Ishikawa (cell line): ENCODE measurements around the gene ADM2.

Source experiments
- CEBPB ChIP-seq: IDR thresholded peaks from 2 replicates; pipeline ENCODE4 v1.6.1; 2012
- EGR1 ChIP-seq: IDR thresholded peaks from 2 replicates; pipeline ENCODE4 v1.6.1; 2012
- EP300 ChIP-seq: IDR thresholded peaks from 2 replicates; pipeline ENCODE4 v1.6.1; 2012; ENCODE audit warnings: borderline replicate concordance
- FOXM1 ChIP-seq: IDR thresholded peaks from 2 replicates; pipeline ENCODE4 v1.6.1; 2012; ENCODE audit warnings: low read depth, borderline replicate concordance
- NFIC ChIP-seq: IDR thresholded peaks from 2 replicates; pipeline ENCODE4 v1.6.1; 2012
- RAD21 ChIP-seq: IDR thresholded peaks from 2 replicates; pipeline ENCODE4 v1.6.1; 2012; ENCODE audit warnings: low read depth
- REST ChIP-seq: IDR thresholded peaks from 2 replicates; pipeline ENCODE4 v1.6.1; 2012; ENCODE audit warnings: low read depth, mild to moderate bottlenecking
- TCF12 ChIP-seq: IDR thresholded peaks from 2 replicates; pipeline ENCODE4 v1.6.1; 2012; ENCODE audit warnings: low read depth
- TEAD4 ChIP-seq: IDR thresholded peaks from 2 replicates; pipeline ENCODE4 v1.6.1; 2012
- YY1 ChIP-seq: IDR thresholded peaks from 2 replicates; pipeline ENCODE4 v1.6.1; 2012; ENCODE audit warnings: low read depth
- ZBTB7A ChIP-seq: IDR thresholded peaks from 2 replicates; pipeline ENCODE4 v1.6.1; 2012; ENCODE audit warnings: low read depth
- TF ChIP-seq, protein P1 (sequence below): IDR thresholded peaks from 2 replicates; pipeline ENCODE4 v1.6.1; 2012

DNA sequence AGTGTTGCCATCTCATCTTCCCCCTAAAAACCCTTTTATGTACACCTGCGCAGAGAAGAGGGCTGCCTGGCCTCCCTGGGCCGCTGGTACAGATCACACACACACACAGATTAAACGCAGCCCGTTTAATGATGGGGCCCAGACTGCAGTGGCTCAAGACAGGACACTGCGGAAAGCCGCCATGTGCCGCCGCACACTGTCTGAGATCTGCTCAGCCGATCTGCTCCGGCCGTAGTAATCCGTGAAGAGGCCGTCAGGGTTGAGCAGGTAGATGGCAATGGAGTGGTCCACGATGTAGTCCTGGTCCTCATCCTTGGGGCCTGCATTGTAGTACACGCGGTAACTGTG lies 42.1 kb downstream of the ADM2 start:
- no peak for TF ChIP-seq ZBTB7A
- TF ChIP-seq FOXM1, result no peak
- TF ChIP-seq RAD21, result no peak
- TF ChIP-seq CEBPB, result no peak
- TF ChIP-seq EGR1, result no peak
- no peak for TF ChIP-seq REST
- TF ChIP-seq YY1, result no peak
- TF ChIP-seq, protein P1, sequence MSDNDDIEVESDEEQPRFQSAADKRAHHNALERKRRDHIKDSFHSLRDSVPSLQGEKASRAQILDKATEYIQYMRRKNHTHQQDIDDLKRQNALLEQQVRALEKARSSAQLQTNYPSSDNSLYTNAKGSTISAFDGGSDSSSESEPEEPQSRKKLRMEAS, result no peak
- no peak for TF ChIP-seq TCF12
- no peak for TF ChIP-seq NFIC
- TF ChIP-seq TEAD4, result no peak
- TF ChIP-seq EP300, result no peak
